ENCODE data around the gene ATRAID. TPM values are rescaled to one million over a fixed set of nuclear protein-coding genes. Genes with fewer than 3 reads are reported as not detected.

The ATRAID gene
- total and polyA plus RNA-seq, 2 experiments from 2014 or later = 129 to 154 TPM

Other genes with a start within 250 kb of the ATRAID start
- gene MAPRE3, start 241.4 kb upstream of the ATRAID start, total RNA-seq (2014; rRNA removed; shearing (Covaris generic)) = 3.7 and 4.5 TPM in 2 replicates
- gene MAPRE3, start 241.4 kb upstream of the ATRAID start, polyA plus RNA-seq (2016; fragmentation: Nextera tagmentation; extraction: Ambion mirVana) = 3.3 and 3.5 TPM in 2 replicates
- 34.2 and 36.5 TPM in 2 replicates for gene TMEM214, start 179.1 kb upstream of the ATRAID start, total RNA-seq (2014; rRNA removed; shearing (Covaris generic))
- gene TMEM214, start 179.1 kb upstream of the ATRAID start, polyA plus RNA-seq (2016; fragmentation: Nextera tagmentation; extraction: Ambion mirVana) = 16.2 and 18.4 TPM in 2 replicates
- gene AGBL5, start 160.4 kb upstream of the ATRAID start, total RNA-seq (2014; rRNA removed; shearing (Covaris generic)) = 31.3 and 32.9 TPM in 2 replicates
- 17.9 and 18.5 TPM in 2 replicates for gene AGBL5, start 160.4 kb upstream of the ATRAID start, polyA plus RNA-seq (2016; fragmentation: Nextera tagmentation; extraction: Ambion mirVana)
- gene OST4, start 140.4 kb upstream of the ATRAID start, total RNA-seq (2014; rRNA removed; shearing (Covaris generic)) = 155 and 226 TPM in 2 replicates
- gene OST4, start 140.4 kb upstream of the ATRAID start, polyA plus RNA-seq (2016; fragmentation: Nextera tagmentation; extraction: Ambion mirVana) = 568 and 617 TPM in 2 replicates
- gene EMILIN1, start 133.4 kb upstream of the ATRAID start, total RNA-seq (2014; rRNA removed; shearing (Covaris generic)) = 4.8 and 15.4 TPM in 2 replicates
- 3.2 and 4.5 TPM in 2 replicates for gene EMILIN1, start 133.4 kb upstream of the ATRAID start, polyA plus RNA-seq (2016; fragmentation: Nextera tagmentation; extraction: Ambion mirVana)
- gene KHK, start 125.3 kb upstream of the ATRAID start, total RNA-seq (2014; rRNA removed; shearing (Covaris generic)) = 8.8 and 9.7 TPM in 2 replicates
- 8.4 and 9.7 TPM in 2 replicates for gene KHK, start 125.3 kb upstream of the ATRAID start, polyA plus RNA-seq (2016; fragmentation: Nextera tagmentation; extraction: Ambion mirVana)
- 2.3 and 4.1 TPM in 2 replicates for gene CGREF1, start 92.9 kb upstream of the ATRAID start, total RNA-seq (2014; rRNA removed; shearing (Covaris generic))
- gene CGREF1, start 92.9 kb upstream of the ATRAID start, polyA plus RNA-seq (2016; fragmentation: Nextera tagmentation; extraction: Ambion mirVana) = 3.5 and 4.5 TPM in 2 replicates
- 0.19 and 0.38 TPM in 2 replicates for gene ABHD1, start 88.2 kb upstream of the ATRAID start, total RNA-seq (2014; rRNA removed; shearing (Covaris generic))
- gene ABHD1, start 88.2 kb upstream of the ATRAID start, polyA plus RNA-seq (2016; fragmentation: Nextera tagmentation; extraction: Ambion mirVana) = 0.55 and 0.66 TPM in 2 replicates
- gene PREB, start 77.4 kb upstream of the ATRAID start, total RNA-seq (2014; rRNA removed; shearing (Covaris generic)) = 65.9 and 79.7 TPM in 2 replicates
- 39.0 and 41.2 TPM in 2 replicates for gene PREB, start 77.4 kb upstream of the ATRAID start, polyA plus RNA-seq (2016; fragmentation: Nextera tagmentation; extraction: Ambion mirVana)
- gene PRR30, start 72.6 kb upstream of the ATRAID start, total RNA-seq (2014; rRNA removed; shearing (Covaris generic)) = not detected in 2 replicates
- not detected in 2 replicates for gene PRR30, start 72.6 kb upstream of the ATRAID start, polyA plus RNA-seq (2016; fragmentation: Nextera tagmentation; extraction: Ambion mirVana)
- 0.07 TPM in 1 of 2 replicates, not detected in the other for gene TCF23, start 63.0 kb upstream of the ATRAID start, total RNA-seq (2014; rRNA removed; shearing (Covaris generic))
- 0.03 TPM in 1 of 2 replicates, not detected in the other for gene TCF23, start 63.0 kb upstream of the ATRAID start, polyA plus RNA-seq (2016; fragmentation: Nextera tagmentation; extraction: Ambion mirVana)
- 138 and 153 TPM in 2 replicates for gene SLC5A6, start 227 bp downstream of the ATRAID start, total RNA-seq (2014; rRNA removed; shearing (Covaris generic))
- 41.0 and 44.3 TPM in 2 replicates for gene SLC5A6, start 227 bp downstream of the ATRAID start, polyA plus RNA-seq (2016; fragmentation: Nextera tagmentation; extraction: Ambion mirVana)
- gene CAD, start 5.3 kb downstream of the ATRAID start, total RNA-seq (2014; rRNA removed; shearing (Covaris generic)) = 126 and 147 TPM in 2 replicates
- 38.1 and 39.2 TPM in 2 replicates for gene CAD, start 5.3 kb downstream of the ATRAID start, polyA plus RNA-seq (2016; fragmentation: Nextera tagmentation; extraction: Ambion mirVana)
- 5.1 and 8.3 TPM in 2 replicates for gene SLC30A3, start 51.0 kb downstream of the ATRAID start, total RNA-seq (2014; rRNA removed; shearing (Covaris generic))
- gene SLC30A3, start 51.0 kb downstream of the ATRAID start, polyA plus RNA-seq (2016; fragmentation: Nextera tagmentation; extraction: Ambion mirVana) = 4.1 and 6.0 TPM in 2 replicates
- 0.39 and 0.59 TPM in 2 replicates for gene DNAJC5G, start 63.4 kb downstream of the ATRAID start, total RNA-seq (2014; rRNA removed; shearing (Covaris generic))
- not detected in 2 replicates for gene DNAJC5G, start 63.4 kb downstream of the ATRAID start, polyA plus RNA-seq (2016; fragmentation: Nextera tagmentation; extraction: Ambion mirVana)
- 3.3 and 4.5 TPM in 2 replicates for gene TRIM54, start 70.4 kb downstream of the ATRAID start, total RNA-seq (2014; rRNA removed; shearing (Covaris generic))
- 1.6 and 3.4 TPM in 2 replicates for gene TRIM54, start 70.4 kb downstream of the ATRAID start, polyA plus RNA-seq (2016; fragmentation: Nextera tagmentation; extraction: Ambion mirVana)
- gene UCN, start 96.4 kb downstream of the ATRAID start, total RNA-seq (2014; rRNA removed; shearing (Covaris generic)) = 0.59 TPM in 1 of 2 replicates, not detected in the other
- 0.30 and 0.99 TPM in 2 replicates for gene UCN, start 96.4 kb downstream of the ATRAID start, polyA plus RNA-seq (2016; fragmentation: Nextera tagmentation; extraction: Ambion mirVana)
- 52.5 and 68.9 TPM in 2 replicates for gene MPV17, start 111.1 kb downstream of the ATRAID start, total RNA-seq (2014; rRNA removed; shearing (Covaris generic))
- 93.1 and 94.2 TPM in 2 replicates for gene MPV17, start 111.1 kb downstream of the ATRAID start, polyA plus RNA-seq (2016; fragmentation: Nextera tagmentation; extraction: Ambion mirVana)
- 110 and 118 TPM in 2 replicates for gene GTF3C2, start 144.7 kb downstream of the ATRAID start, total RNA-seq (2014; rRNA removed; shearing (Covaris generic))
- 69.1 and 81.7 TPM in 2 replicates for gene GTF3C2, start 144.7 kb downstream of the ATRAID start, polyA plus RNA-seq (2016; fragmentation: Nextera tagmentation; extraction: Ambion mirVana)
- gene EIF2B4, start 158.3 kb downstream of the ATRAID start, total RNA-seq (2014; rRNA removed; shearing (Covaris generic)) = 43.9 and 51.4 TPM in 2 replicates
- gene EIF2B4, start 158.3 kb downstream of the ATRAID start, polyA plus RNA-seq (2016; fragmentation: Nextera tagmentation; extraction: Ambion mirVana) = 64.0 and 64.4 TPM in 2 replicates
- 58.0 and 66.2 TPM in 2 replicates for gene SNX17, start 158.6 kb downstream of the ATRAID start, total RNA-seq (2014; rRNA removed; shearing (Covaris generic))
- 32.6 and 34.0 TPM in 2 replicates for gene SNX17, start 158.6 kb downstream of the ATRAID start, polyA plus RNA-seq (2016; fragmentation: Nextera tagmentation; extraction: Ambion mirVana)
- 13.2 and 13.4 TPM in 2 replicates for gene ZNF513, start 168.7 kb downstream of the ATRAID start, total RNA-seq (2014; rRNA removed; shearing (Covaris generic))
- gene ZNF513, start 168.7 kb downstream of the ATRAID start, polyA plus RNA-seq (2016; fragmentation: Nextera tagmentation; extraction: Ambion mirVana) = 10.4 and 11.3 TPM in 2 replicates
- 178 and 183 TPM in 2 replicates for gene PPM1G, start 197.6 kb downstream of the ATRAID start, total RNA-seq (2014; rRNA removed; shearing (Covaris generic))
- 201 and 211 TPM in 2 replicates for gene PPM1G, start 197.6 kb downstream of the ATRAID start, polyA plus RNA-seq (2016; fragmentation: Nextera tagmentation; extraction: Ambion mirVana)
- gene NRBP1, start 216.6 kb downstream of the ATRAID start, total RNA-seq (2014; rRNA removed; shearing (Covaris generic)) = 118 and 128 TPM in 2 replicates
- 73.4 and 75.0 TPM in 2 replicates for gene NRBP1, start 216.6 kb downstream of the ATRAID start, polyA plus RNA-seq (2016; fragmentation: Nextera tagmentation; extraction: Ambion mirVana)
- gene KRTCAP3, start 230.3 kb downstream of the ATRAID start, total RNA-seq (2014; rRNA removed; shearing (Covaris generic)) = 6.6 and 15.8 TPM in 2 replicates
- 51.2 and 52.4 TPM in 2 replicates for gene KRTCAP3, start 230.3 kb downstream of the ATRAID start, polyA plus RNA-seq (2016; fragmentation: Nextera tagmentation; extraction: Ambion mirVana)

Measured in GM23338 (cell line).